Stimulated activated naive CD4-positive, alpha-beta T cell treated with Interleukin-2 at 50 U/mL for 16 hours (primary cell): Measurements from ENCODE around the gene TBC1D14.

Experiments
- DNase-seq: peaks from one replicate; lab custom pipeline; 2025; lab: John Stamatoyannopoulos, UW

Gene TBC1D14

DNA sequence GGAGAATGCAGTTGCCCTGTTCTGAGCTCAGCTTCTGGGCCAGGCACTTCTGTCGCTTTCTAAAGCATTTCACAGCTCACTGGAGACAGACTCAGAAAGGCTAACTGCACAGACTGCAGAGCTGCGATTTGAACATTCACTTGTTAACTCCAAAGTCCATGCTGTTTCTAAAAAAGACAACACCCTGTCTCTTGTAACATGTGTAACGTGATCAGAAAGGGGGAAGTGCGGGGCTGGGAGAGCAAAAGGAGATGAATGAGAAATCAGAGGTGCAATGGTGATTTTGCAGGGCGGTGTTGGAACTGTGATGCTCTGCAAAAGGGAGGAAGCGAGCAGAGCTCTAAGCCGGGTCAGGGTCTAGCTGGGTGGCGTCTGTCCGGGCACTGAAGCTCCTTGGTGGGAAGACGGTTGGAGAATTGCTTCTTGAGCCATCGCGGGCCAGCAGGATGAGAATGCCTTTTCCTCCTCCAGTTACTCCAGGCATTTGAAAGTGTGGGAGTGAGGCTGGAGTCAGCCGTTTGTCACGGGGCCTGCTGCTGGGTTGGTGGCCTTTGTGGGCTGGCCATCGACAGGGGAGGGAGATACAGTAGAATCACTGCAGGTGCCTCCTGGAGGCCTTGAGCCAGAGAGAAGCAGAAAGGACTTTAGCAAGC, 20.3 kb downstream of the TBC1D14 start:
- DNase-seq, result no peak

DNA sequence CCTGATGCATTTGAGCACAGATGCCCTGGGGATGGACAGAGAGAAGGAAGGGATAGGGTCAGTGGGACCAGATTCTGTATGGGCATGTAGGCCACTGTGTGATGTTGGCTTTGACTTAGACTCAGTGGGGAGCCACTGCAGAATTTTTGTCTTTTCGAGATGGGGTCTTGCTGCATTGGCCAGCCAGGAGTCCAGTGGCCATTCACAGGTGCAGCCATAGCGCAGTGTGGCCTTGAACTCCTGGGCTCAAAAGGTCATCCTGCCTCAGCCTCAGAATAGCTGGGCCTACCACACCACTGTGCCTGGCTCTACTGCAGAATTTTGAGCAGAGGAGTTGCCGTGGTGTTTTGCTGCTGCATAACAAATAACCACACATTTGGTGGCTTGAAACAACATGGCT, 22.8 kb downstream of the TBC1D14 start:
- DNase-seq, result no peak

DNA sequence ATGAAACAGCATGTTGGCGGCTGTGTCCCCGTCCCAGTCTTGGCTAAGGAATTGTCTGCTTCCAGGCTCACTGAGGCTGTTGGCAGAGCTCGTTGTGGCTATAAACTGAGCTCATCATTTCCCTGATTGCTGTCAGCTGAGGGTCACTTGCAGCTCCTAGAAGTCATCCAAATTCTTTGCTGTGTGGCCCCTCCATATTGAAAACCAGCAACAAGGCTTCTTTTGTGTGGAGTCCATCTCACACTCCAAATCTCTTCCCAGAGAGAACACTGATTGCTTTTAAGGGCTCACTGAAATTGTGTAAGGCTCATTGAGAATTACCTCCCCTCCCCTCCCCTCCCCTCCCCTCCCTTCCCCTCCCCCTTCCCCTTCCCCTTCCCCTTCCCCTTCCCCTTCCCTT, 23.3 kb downstream of the TBC1D14 start:
- DNase-seq, result no peak

DNA sequence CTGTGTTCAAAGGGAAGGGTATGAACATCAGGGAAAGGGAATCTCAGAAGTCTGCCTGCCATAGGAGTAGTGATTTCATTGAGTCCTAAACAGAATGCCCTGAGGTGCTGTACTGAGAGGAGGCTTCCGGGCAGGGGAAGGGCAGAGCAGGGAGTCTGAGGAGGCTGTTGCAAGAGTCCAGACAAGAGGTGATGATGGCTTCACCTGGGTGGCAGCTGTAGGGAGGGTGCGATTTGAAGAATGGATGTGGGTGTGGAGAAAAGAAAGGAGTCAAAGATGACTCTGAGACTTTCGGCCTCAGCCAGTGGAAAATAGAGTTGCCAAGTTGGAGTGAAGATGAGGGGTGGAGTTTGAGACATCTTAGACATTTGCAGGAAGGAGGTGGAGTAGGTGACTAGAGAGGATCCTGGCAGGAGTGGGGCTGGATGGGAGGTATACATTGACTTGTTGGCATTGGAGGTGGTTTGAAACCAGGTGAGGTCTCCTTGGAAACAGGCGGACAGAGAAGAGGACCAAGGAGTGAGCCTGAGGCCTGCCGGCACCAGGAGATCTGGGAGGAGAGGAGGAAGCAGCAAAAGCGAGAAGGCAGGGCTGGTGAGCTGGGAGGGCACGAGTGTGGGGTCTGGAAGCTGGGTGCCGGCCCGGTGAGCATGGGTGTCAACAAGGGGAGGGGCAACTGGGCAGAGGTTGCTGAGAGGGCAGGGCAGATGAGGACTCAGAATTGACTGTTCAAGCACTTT, 24.2 kb downstream of the TBC1D14 start:
- no peak for DNase-seq

DNA sequence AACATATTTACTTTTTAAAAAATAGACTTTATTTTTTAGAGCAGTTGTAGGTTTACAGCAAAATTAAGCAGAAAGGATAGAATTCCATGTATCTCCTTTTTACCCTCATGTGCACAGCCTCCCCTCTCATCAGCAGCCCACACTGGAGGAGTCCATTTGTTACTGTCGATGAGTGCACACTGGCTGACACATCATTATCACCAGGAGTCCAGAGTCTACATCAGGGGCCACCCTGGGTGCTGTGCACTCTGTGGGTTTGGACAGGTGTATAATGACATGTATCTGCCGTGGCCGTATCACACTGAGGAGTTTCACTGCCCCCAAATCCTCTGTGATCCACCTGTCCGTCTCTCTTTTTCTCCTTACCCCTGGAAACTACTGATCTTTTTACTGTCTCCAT, 26.3 kb downstream of the TBC1D14 start:
- DNase-seq, result no peak

DNA sequence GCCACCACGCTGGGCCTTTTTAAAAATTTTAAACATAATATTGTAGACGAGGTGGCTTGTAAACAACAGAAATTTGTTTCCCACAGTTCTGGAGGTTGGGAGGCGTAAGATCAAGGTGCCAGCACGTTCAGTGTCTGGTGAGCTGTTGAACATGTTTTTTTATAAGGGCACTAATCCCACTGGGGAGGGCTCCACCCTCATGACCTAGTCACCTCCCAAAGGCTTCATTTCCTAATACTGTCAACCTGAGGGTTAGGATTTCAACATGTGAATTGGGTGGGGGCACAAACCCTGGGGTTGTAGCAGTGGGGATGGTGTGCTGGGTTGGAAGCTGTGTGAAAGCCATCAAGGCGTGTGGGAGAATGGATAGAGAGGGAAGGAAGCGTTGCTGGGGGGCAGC, 27.6 kb downstream of the TBC1D14 start:
- no peak for DNase-seq

DNA sequence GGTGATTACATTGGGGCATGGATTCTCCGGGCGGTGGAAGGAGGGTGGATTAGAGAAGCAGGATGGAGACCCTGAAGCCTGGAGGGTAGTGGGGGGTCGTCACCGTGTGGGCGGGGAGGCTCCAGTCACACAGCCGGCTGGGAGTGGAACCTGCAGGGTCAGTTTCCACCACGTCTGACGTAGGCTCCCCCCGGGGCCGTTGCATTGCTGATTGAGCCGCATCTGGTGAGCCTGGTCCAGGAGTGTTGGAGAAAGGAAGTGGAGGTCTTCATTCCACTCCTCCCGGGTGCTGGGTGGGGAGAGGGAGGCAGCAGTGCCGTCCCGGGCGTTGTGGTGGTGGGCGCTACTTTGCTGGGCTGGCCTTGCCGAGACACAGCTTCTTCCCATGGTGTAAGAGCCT, 28.1 kb downstream of the TBC1D14 start:
- no peak for DNase-seq

DNA sequence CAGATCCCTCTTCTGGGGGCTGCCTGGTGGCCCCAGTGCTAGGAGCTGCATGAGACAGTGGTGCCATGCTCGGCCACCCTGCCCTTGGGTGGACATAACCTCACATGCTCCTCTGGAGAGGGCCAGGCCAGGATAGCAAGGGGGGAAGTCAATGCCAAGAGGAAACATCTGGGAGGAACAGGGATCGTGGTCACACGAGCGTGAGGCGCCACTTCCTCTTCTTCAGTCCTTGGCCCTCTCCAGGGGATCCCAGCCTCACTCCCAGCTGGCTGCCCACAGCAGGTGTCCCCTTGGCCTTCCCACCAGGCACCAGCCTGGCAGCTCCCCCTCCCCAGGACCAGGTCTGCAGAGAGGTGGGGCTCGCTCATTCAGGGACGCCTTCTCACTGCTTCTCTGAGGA, 28.6 kb downstream of the TBC1D14 start:
- DNase-seq, result no peak

DNA sequence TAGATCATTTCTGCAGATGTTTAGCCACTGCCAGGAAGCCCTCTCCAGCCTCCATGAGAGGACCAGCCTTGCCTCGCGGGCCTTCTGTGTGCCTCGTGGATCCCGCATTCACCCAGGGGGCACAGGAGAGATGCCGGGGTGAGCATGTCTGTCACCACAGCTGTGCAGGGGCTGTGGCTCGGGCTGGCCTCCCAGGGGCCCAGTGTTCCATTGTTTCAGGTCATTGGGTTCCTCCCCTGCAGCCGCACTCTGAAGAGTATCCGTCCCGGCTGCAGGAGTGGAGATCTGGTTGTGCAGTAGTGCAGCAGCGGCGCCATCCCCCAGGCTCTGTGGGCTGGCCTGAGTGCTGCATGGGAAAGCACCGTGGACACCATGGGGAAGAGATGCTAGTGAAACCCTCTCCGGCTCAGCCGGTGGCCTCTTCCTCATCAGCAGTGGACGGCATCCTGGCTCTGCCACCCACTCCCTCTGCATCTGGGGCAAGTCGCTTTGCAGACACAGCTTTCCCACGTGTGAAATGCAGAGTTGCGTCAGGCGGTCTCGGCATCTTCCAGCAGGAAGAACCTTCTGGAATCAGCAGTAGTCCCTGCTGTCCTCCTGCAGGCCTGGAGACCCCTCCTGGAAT, 29.1 kb downstream of the TBC1D14 start:
- DNase-seq, result no peak

DNA sequence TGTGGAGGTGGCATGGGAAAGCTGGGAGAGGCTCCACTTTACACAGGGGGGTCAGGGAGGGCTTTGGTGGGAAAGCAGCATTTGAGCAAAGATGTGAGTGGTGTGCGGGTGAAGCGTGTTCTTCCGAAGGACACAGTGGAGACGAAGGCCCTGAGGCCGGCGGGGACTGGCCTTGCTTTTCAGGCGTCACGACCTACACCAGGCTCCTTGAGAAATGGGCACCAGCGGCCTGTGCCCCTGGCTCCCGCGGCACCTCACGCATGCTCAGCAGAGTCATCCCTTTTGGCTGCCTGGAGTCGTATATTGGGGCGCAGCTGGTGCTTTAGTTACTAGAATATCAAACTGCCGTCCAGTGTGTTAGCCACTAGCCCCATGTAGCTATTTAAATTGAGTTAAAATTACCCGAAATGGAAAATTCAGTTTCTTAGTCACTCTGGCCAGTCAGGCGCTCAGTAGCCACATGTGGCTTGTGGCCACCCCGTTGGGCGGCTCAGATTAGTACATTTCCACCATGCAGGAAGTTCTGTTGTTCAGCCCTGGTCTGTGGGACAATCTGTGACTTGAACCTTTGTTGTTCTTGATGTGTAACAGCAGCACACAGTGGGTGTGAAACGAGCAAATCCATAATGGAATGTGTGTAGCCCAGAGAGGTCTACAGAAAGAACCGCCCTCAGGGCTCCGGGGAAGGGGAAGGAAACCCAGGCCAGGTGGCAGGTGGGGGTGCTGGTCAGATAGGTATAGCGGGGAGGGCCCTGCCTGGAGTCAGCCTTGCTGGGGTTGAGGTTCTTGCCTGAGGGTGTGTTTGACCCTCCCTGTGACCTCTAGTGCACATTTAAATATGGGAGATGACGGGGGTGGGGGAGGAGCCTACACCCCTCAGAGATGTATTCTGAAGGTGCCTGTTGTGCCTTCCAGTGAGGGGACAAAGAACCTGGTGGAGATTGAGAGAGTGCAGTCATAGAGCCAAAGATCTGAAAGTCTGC, 30.4 kb downstream of the TBC1D14 start:
- no peak for DNase-seq

DNA sequence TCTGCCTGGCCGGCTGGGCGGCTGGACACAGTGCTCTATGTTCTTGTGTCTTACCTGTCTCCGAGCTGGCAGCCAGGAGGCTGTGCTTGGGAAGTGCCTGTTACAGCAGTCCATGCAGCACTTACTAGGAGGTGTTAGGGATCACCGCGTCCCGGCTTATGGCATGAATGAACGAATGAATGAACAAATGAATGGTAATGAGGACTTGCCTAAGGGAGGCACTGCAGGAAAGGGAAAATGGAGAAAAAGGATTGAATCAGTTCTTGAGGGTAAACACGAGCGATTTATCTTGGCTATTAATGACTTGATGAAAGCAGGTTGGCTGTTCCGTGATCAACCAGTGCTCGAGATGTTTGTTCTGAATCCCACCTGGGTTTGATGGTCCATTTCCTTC, 31.1 kb downstream of the TBC1D14 start:
- DNase-seq, result no peak

DNA sequence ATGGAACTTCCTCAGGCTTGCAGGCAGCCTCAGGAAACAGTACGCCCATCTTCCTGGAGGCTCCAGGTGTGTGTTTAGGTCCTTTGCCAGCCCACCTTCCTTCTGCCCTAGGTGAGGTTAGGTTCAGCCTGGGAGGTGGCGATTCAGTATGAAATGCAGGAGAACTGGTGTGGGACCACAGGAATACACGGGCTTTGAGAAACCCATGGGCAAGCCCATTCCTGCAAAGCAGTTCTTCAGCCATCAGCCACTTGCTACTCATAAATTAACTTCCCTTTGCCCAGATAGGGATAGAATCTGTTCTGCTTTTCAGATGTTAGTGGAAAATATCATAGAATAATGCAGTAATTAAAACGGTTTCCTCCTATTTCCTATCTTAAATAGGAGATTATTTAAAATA, 32.2 kb downstream of the TBC1D14 start:
- no peak for DNase-seq

DNA sequence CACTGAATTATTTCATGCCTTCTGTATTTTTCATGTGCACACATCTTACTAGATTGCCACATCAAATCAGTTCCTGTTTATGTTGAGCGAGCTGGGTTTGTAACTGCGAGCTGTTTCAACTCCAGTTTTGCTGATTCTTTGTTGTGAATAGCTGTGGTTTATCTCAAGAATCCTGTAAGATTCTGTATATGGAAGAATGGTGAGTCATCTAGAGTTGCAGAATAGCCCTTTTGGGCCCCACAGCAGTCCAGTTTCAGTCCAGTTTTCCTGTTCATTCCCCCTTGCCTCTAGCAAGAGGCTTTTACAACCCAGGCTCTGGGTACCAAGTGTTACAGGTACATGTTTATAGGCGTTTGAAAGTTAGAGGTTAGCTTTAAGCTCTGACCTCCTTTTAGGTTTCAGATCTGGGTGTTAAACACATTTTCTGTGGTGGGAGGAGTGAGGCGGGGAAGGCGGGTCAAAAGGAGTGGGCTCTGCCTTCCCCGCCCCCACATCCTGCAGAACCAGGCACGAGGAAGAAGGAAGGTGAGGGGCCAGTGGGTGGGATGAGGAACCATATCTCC, 32.7 kb downstream of the TBC1D14 start:
- DNase-seq, result peak; percentile 51

DNA sequence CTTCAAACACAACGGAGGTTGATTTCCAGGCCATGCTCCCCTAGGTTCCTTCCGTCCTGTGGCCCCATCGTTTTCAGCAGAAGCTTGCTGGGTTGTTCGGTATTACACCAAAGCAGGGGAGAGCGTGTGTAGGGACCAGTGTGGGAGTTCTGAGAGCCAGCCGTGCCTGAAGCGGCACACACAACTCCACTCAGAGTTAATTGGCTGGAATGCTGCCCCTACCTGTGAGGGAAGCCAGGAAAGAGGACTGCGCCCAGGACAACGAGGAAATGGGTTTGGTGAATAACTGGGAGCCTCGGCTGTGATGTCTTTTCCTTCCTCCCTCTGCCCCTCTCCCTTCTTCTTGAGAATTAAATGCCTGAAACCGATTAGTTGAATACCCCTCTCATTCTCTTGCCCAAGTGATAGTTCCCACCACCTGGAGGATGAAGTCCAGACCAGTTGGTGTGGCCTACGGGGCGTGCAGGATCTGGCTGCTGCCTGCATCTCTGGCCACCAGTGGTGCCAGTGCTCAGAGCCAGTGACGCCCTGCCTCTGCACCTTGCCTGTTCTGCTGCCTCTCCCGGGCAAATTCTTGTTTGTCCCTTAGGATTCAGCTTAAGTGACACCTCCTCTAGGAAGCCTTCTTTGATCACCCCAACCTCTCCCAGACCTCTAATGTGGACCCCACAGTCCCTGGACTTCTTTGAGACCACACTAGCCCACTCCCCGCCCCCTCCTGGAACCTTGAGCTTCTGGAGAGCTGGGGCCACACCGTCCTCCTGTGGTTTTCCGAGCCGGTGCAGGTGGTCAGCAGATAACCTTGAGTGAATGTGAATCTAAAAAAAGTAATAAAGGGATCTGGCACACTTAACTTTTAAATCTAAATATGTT, 33.6 kb downstream of the TBC1D14 start:
- DNase-seq, result no peak

DNA sequence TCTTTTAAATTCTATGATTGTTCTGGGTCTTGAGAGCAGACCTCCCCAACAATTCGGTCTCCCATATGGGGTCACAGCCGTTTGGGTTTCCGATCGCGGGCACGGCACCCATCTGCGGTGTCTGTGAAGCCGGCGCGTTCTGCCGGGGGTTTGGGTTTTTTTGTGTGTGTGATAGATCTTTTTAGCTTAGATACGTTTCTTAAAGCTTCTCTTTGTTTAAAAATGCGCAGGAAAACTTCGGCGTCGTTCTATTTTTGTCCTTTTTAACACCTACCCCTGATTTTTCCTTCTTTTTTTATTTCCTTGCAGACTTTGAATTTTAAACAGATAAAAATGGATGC, 34.2 kb downstream of the TBC1D14 start:
- DNase-seq, result no peak

DNA sequence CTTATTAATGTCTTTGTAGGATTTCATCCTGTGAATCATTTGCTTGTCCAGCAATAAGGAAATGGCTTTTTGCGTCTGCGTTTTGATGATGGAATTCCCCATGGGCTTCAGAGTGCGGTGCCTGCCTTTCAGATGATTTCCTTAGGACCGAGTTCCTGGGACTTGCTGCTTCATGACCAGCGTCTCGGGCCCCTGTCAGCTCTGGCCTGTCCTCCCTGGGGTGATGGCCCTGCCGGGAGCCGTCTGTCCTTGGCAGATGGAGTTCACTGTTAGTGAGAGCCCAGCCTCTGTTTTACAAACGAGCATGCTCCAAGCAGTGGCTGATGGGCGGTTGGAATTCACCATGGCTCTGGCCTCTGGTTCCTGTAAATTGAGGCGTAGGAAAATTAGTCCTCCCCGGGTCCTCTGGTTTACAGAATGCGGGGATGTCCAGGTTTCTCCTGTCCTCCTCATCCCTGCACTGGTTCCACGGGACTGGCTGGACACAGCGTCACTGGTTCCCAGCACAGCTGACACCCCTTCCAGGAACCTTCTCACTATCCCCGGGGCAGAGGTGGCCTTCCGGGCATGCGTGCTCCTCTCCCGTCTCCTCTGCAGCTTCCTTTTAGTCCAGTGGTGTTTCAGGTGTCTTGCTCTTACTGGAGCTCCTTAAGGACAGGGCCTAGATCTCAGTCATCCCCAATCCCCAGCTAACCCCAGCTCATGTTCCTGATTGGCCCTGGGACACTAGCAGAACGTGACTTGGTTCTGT, 34.9 kb downstream of the TBC1D14 start:
- no peak for DNase-seq

DNA sequence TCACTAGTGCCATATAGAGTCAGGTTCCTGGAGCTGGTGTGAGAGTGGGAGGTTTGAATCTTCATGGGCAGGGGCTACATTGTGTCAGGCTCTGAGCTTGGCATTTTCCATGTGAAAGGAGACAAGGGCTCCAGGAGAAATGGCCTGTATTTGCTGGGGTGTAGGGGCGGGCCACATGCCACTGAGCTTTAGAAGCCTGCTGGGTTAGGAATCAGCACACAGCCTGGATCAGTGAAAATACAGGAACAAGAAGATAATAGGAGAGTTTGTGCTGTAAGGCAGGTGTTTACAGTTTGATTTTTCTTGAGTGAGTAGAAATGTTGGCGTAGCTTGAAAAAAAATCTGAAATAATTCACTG, 35.4 kb downstream of the TBC1D14 start:
- DNase-seq, result no peak

DNA sequence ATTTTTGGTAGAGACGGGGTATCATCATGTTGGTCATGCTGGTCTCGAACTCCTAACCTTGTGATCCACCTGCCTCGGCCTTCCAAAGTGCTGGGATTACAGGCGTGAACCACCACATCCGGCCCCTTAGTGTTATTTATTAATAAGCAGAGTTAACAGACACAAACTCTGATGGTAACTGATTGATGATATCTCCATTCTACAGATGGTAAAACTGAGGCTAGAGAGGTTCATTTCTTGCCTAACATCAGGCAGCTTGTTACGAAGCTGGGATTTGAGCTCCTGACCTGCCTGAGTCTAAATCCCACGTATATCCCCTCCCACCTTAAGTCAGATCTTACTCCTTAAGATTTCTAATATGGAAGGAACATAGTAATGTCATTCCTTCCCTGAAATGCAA, 36.9 kb downstream of the TBC1D14 start:
- DNase-seq, result no peak

DNA sequence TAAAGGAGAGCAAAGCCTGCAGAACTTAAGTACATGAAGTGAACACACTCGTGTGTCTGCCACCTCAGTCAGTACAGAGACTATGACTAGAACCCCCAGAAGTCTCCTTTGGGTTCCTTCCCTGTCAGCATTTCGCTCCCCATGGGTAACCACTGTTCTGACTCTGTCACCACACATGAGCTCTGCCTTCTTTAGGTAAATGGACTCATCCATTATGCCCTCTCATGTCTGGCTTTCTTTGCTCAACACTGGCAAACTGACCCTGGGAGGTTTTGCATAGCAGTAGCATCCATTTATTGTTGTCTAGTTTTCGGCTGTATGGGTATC, 38.5 kb downstream of the TBC1D14 start:
- DNase-seq, result no peak

DNA sequence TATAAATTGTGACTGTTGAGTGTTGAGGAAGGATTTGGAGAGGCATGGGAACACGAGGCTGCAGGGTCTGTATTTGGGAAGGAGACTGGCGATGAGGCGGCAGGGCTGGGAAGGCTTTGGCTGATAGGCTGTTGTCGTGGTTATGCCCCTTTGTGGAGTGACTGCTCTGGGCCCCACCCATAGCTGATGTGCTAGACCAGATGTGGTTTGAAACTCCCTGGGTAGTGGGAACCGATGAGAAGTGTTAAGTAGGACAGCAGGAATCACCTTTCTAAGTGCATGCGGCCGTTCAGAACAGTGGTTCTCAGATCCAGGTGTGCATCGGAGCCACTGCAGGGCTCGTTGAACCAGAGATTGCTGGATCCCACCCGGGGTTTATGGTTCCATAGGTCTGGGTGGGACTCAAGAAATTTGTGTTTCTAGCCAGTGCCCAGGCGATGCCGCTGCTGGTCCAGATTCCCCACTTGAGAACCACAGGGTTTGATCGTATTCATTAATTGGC, 42.3 kb downstream of the TBC1D14 start:
- DNase-seq, result no peak
